Liver (tissue), 9 donors: ENCODE measurements around the gene CTNS. TPM values are rescaled to one million over a fixed set of nuclear protein-coding genes. Genes with fewer than 3 reads are reported as not detected.

Experiments used
- DNase-seq: peaks from one replicate; pipeline ENCODE4 v3.0.0-alpha.2; 2017; ENCODE audit warnings: low spot score
- H3K27ac ChIP-seq, 2 donors: one replicate each; pipeline ENCODE4 v1.7.0; 2013; ENCODE audit warnings: inconsistent platforms in 2 of 2, low read length in 2 of 2, control low read depth in 1 of 2, low read depth in 1 of 2, mild to moderate bottlenecking in 1 of 2
- H3K27me3 ChIP-seq, 4 donors: one replicate each; pipeline versions ENCODE4 v1.6.1 to v1.7.0; 2013; ENCODE audit warnings: low read length in 3 of 4, inconsistent platforms in 1 of 4, mild to moderate bottlenecking in 1 of 4, moderate library complexity in 1 of 4; ENCODE audit not compliant: control insufficient read depth in 4 of 4, insufficient read depth in 4 of 4
- H3K36me3 ChIP-seq, 4 donors: one replicate each; pipeline versions ENCODE4 v1.6.1 to v1.7.0; 2013; ENCODE audit warnings: low read length in 3 of 4, mild to moderate bottlenecking in 3 of 4, low read depth in 1 of 4, moderate library complexity in 1 of 4; ENCODE audit not compliant: control insufficient read depth in 4 of 4, insufficient read depth in 3 of 4
- H3K4me1 ChIP-seq, 4 donors: one replicate each; pipeline versions ENCODE4 v1.6.1 to v1.7.0; 2013; ENCODE audit warnings: low read length in 3 of 4, mild to moderate bottlenecking in 3 of 4, moderate library complexity in 1 of 4; ENCODE audit not compliant: control insufficient read depth in 4 of 4, insufficient read depth in 4 of 4
- H3K4me3 ChIP-seq, 3 donors: one replicate each; pipeline versions ENCODE4 v1.6.1 to v1.7.0; 2013; ENCODE audit warnings: low read length in 3 of 3, control low read depth in 1 of 3, low read depth in 1 of 3, mild to moderate bottlenecking in 1 of 3
- H3K9ac ChIP-seq, 2 donors: one replicate each; pipeline ENCODE4 v1.7.0; 2013; ENCODE audit warnings: low read length in 2 of 2, mild to moderate bottlenecking in 2 of 2, moderate library complexity in 2 of 2, control low read depth in 1 of 2, low read depth in 1 of 2
- H3K9me3 ChIP-seq, 4 donors: one replicate each; pipeline versions ENCODE4 v1.6.1 to v1.7.0; 2013; ENCODE audit warnings: low read length in 3 of 4; ENCODE audit not compliant: control insufficient read depth in 4 of 4
- FOXA2 ChIP-seq: IDR thresholded peaks from 2 replicates; pipeline ENCODE4 v1.6.1; 2016; ENCODE audit warnings: antibody characterized with exemption
- GABPA ChIP-seq, 2 donors: IDR thresholded peaks in 1 of 2; conservative IDR thresholded peaks in 1 of 2; 2 replicates each; pipeline ENCODE4 v1.6.1; 2016; ENCODE audit warnings: antibody characterized with exemption in 2 of 2, mild to moderate bottlenecking in 1 of 2, moderate library complexity in 1 of 2
- HNF4A ChIP-seq, 2 donors: conservative IDR thresholded peaks; 2 replicates each; pipeline ENCODE4 v1.6.1; 2016; ENCODE audit warnings: antibody characterized with exemption in 2 of 2, mild to moderate bottlenecking in 2 of 2
- HNF4G ChIP-seq: IDR thresholded peaks from 2 replicates; pipeline ENCODE4 v1.6.1; 2016; ENCODE audit warnings: antibody characterized with exemption
- JUND ChIP-seq, 2 donors: IDR thresholded peaks; 2 replicates each; pipeline ENCODE4 v1.6.1; 2016; ENCODE audit warnings: antibody characterized with exemption in 2 of 2
- MAX ChIP-seq: IDR thresholded peaks from 2 replicates; pipeline ENCODE4 v1.6.1; 2016; ENCODE audit warnings: antibody characterized with exemption
- NR2F2 ChIP-seq: IDR thresholded peaks from 2 replicates; pipeline ENCODE4 v1.6.1; 2016; ENCODE audit warnings: antibody characterized with exemption
- RAD21 ChIP-seq, 2 donors: IDR thresholded peaks; 2 replicates each; pipeline ENCODE4 v1.6.1; 2016; ENCODE audit warnings: antibody characterized with exemption in 2 of 2, mild to moderate bottlenecking in 2 of 2
- RXRA ChIP-seq, 2 donors: IDR thresholded peaks; 2 replicates each; pipeline ENCODE4 v1.6.1; 2017 to 2018; ENCODE audit warnings: antibody characterized with exemption in 2 of 2, mild to moderate bottlenecking in 1 of 2
- ZBTB33 ChIP-seq: IDR thresholded peaks from 2 replicates; pipeline ENCODE4 v1.6.1; 2016; ENCODE audit warnings: antibody characterized with exemption
- WGBS: extraction: QIAGEN DNeasy Blood & Tissue Kit; methylation state at CpG from one replicate; pipeline ENCODE4 v1.1.7; 2013; 5-methylcytosine and 5-hydroxymethylcytosine counted together
- polyA plus RNA-seq, 2 donors: library from polyadenylated mRNA; stranded (reverse) in 1 of 2; unstranded in 1 of 2; fragments of 200-250 nt in 1 of 2; fragments of >200 nt in 1 of 2; fragmentation: Nextera tagmentation in 1 of 2; extraction: Ambion mirVana in 1 of 2; gene quantifications; one replicate each; pipeline versions ENCODE4 v1.2.1 to v1.2.3, GENCODE V29; 2013 to 2015
- total RNA-seq, 2 donors: library from RNA; depleted of rRNA; stranded (reverse); fragments of >200 nt; gene quantifications; one replicate each; pipeline ENCODE4 v1.2.3, GENCODE V29; 2014
- TF ChIP-seq, protein P1 (sequence below): IDR thresholded peaks from 2 replicates; pipeline ENCODE4 v1.6.1; 2016; ENCODE audit warnings: antibody characterized with exemption, mild to moderate bottlenecking
- TF ChIP-seq, protein P2 (sequence below): IDR thresholded peaks from 2 replicates; pipeline ENCODE4 v1.6.1; 2016; ENCODE audit warnings: antibody characterized with exemption
- TF ChIP-seq, protein P3 (sequence below): fragments of 150-350 bp; IDR thresholded peaks from 2 replicates; pipeline ENCODE4 v1.5.1; 2017; ENCODE audit warnings: improper control_type of control experiment, low read depth, low read length; ENCODE audit not compliant: missing input control
- donor health status: healthy.
- donor health status: healthy.
- donor health status: healthy.
- donor health status: healthy.
- donor health status: healthy.

Gene CTNS
- total and polyA plus RNA-seq, 4 donors: 6.6 to 15.3 (median 9.6) TPM

DNA sequence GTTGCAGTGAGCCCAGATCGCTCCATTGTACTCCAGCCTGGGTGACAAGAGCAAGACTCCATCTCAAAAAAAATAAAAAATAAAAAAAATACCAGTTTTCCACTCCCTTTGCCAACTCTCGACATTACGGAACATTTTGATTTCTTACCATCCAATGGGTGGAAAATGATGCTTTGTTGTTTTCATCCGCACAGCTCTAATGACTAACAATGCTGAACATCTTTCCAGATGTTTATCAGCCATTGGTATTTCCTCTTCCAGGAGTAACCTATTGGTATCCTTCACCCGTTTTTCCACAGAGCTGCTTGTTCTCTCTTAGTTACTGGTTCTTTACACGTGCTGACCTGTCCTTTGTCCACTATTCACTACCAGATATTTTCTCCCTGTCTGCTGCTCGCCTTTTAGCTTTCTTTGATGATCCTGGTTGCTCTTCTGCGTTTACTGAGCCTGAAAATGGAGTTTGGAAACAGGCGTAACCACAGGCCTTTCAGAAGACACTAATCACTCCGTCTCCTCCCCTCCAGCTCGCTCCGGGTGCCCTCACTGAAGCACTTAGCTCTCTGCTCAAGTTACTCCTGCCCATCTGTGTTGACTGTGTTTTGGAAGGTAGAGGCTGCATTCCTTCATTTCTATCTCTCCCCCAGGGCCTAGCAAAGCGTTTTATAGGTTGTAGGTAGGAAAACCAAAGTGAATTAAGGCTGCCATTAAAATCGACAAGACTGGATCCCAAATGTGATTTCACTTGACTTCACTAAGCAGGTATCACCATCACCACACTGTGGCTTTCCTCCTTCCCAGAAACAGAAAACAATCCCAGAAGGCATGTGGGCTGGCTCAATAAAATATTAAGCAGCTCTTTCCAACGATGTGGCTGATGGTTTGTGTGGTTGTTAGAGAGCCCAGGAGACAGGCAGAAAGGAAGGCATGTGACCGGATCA, 9.5 kb upstream of the CTNS start (continued):
- no peak for TF ChIP-seq ZBTB33
- no peak for TF ChIP-seq JUND (IDR thresholded peaks at IDR 0.05)

DNA sequence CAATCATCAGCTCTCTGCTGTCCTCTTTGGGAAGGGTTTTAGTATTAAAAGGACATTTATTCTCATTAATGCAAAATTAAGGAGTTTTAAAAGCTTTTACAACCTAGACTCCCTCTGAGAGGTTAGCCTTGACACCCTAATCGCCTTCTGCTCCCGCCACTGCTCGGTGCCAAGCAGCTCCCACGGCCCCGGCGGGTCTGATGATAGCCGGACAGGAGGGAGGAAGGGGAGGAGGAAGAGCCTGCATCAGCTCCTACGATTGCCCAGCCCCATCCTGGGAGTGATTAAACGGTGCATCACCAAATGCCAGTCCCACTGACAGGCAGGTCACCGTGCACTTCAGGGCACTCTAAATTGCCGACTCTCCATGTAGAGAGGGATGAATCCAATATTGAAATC, 8.8 kb upstream of the CTNS start:
- WGBS: 90% methylated on average over 11 of the region's 11 CpGs
- H3K9ac ChIP-seq: no peak overlapping the region
- H3K27me3 ChIP-seq: no peaks in the 10 kb centered on the region
- peaks cover 14 to 67% (median 54%) of the 10 kb centered on the region in 4 donors for H3K36me3 ChIP-seq
- TF ChIP-seq ZBTB33 (no peak), RXRA (IDR thresholded peaks at IDR 0.05) (no peak), HNF4G (no peak), JUND (IDR thresholded peaks at IDR 0.05) (no peak), HNF4A (conservative IDR thresholded peaks at IDR 0.05) (no peak), MAX (no peak), GABPA (IDR thresholded peaks at IDR 0.05 in 1 of 2, conservative IDR thresholded peaks at IDR 0.05 in 1 of 2) (no peak), NR2F2 (no peak), RAD21 (IDR thresholded peaks at IDR 0.05) (no peak), FOXA2 (no peak)
- TF ChIP-seq, protein P1, sequence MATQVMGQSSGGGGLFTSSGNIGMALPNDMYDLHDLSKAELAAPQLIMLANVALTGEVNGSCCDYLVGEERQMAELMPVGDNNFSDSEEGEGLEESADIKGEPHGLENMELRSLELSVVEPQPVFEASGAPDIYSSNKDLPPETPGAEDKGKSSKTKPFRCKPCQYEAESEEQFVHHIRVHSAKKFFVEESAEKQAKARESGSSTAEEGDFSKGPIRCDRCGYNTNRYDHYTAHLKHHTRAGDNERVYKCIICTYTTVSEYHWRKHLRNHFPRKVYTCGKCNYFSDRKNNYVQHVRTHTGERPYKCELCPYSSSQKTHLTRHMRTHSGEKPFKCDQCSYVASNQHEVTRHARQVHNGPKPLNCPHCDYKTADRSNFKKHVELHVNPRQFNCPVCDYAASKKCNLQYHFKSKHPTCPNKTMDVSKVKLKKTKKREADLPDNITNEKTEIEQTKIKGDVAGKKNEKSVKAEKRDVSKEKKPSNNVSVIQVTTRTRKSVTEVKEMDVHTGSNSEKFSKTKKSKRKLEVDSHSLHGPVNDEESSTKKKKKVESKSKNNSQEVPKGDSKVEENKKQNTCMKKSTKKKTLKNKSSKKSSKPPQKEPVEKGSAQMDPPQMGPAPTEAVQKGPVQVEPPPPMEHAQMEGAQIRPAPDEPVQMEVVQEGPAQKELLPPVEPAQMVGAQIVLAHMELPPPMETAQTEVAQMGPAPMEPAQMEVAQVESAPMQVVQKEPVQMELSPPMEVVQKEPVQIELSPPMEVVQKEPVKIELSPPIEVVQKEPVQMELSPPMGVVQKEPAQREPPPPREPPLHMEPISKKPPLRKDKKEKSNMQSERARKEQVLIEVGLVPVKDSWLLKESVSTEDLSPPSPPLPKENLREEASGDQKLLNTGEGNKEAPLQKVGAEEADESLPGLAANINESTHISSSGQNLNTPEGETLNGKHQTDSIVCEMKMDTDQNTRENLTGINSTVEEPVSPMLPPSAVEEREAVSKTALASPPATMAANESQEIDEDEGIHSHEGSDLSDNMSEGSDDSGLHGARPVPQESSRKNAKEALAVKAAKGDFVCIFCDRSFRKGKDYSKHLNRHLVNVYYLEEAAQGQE: no peak
- TF ChIP-seq, protein P2, sequence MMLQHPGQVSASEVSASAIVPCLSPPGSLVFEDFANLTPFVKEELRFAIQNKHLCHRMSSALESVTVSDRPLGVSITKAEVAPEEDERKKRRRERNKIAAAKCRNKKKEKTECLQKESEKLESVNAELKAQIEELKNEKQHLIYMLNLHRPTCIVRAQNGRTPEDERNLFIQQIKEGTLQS: no peak
- TF ChIP-seq, protein P3, sequence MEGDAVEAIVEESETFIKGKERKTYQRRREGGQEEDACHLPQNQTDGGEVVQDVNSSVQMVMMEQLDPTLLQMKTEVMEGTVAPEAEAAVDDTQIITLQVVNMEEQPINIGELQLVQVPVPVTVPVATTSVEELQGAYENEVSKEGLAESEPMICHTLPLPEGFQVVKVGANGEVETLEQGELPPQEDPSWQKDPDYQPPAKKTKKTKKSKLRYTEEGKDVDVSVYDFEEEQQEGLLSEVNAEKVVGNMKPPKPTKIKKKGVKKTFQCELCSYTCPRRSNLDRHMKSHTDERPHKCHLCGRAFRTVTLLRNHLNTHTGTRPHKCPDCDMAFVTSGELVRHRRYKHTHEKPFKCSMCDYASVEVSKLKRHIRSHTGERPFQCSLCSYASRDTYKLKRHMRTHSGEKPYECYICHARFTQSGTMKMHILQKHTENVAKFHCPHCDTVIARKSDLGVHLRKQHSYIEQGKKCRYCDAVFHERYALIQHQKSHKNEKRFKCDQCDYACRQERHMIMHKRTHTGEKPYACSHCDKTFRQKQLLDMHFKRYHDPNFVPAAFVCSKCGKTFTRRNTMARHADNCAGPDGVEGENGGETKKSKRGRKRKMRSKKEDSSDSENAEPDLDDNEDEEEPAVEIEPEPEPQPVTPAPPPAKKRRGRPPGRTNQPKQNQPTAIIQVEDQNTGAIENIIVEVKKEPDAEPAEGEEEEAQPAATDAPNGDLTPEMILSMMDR: no peak
- no peak for DNase-seq
- no peaks in the 10 kb centered on the region for H3K9me3 ChIP-seq
- H3K4me3 ChIP-seq: no peak overlapping the region
- peaks cover 0 to 3% (median 0%) of the 10 kb centered on the region in 4 donors for H3K4me1 ChIP-seq
- H3K27ac ChIP-seq: no peak overlapping the region
